H1 (cell line): ENCODE results near the gene SKIC3. TPM values are rescaled to one million over a fixed set of nuclear protein-coding genes. Genes with fewer than 3 reads are reported as not detected.

Source experiments
- polyA plus RNA-seq, 7 experiments: library from polyadenylated mRNA; depleted of rRNA in 3 of 7; stranded (reverse) in 5 of 7; unstranded in 2 of 7; fragments of >200 nt in 5 of 7; fragments of 200-250 nt in 2 of 7; gene quantifications; 1 replicate in 5 of 7; 2 replicates in 1 of 7; 4 replicates in 1 of 7; pipeline versions ENCODE4 v1.2.1 to v1.2.3, GENCODE V29; 2011 to 2013; ENCODE audit warnings: missing spikeins in 2 of 7, mixed read lengths in 2 of 7
- small RNA-seq: library from polyadenylated mRNA; stranded (forward); fragments of <200 nt; extraction: miRNeasy Mini kit (QIAGEN cat#:217004); gene quantifications from one replicate; pipeline ENCODE3, GENCODE V24; 2013; ENCODE audit not compliant: insufficient read depth
- total RNA-seq: library from RNA; stranded (reverse); fragmentation: NEBNext Ultra II Directional; extraction: Animal tissue kit (Norgen Biotek cat#: 25700); gene quantifications from 2 replicates; pipeline ENCODE4 v1.2.1, GENCODE V29; 2021

The SKIC3 gene
- total and polyA plus RNA-seq, 2 of the 8 experiments (the other 6 are each of a cell fraction or from before 2014, with no cell fraction given): 13.7 to 53.7 TPM

Small RNA genes lying within 50 kb of the gene (small RNA-seq; reads per million reads assigned to genes)
- gene RNU6-308P: not detected

Other genes with a start within 250 kb of the SKIC3 start
- not detected in 2 replicates for gene FAM81B, start 163.6 kb downstream of the SKIC3 start, total RNA-seq
- not detected in 2 replicates for gene FAM81B, start 163.6 kb downstream of the SKIC3 start, polyA plus RNA-seq (2011; rRNA removed)
- gene ARSK, start 124 bp upstream of the SKIC3 start, total RNA-seq: 12.8 and 14.1 TPM in 2 replicates
- 6.1 and 8.4 TPM in 2 replicates for gene ARSK, start 124 bp upstream of the SKIC3 start, polyA plus RNA-seq (2011; rRNA removed)
- gene GPR150, start 65.1 kb upstream of the SKIC3 start, total RNA-seq: not detected in 2 replicates
- gene GPR150, start 65.1 kb upstream of the SKIC3 start, polyA plus RNA-seq (2011; rRNA removed): 0.14 and 0.27 TPM in 2 replicates
- gene RFESD, start 91.8 kb upstream of the SKIC3 start, total RNA-seq: 2.0 and 4.3 TPM in 2 replicates
- gene RFESD, start 91.8 kb upstream of the SKIC3 start, polyA plus RNA-seq (2011; rRNA removed): 1.0 and 1.7 TPM in 2 replicates
- not detected in 2 replicates for gene SPATA9, start 128.0 kb upstream of the SKIC3 start, total RNA-seq
- not detected in 2 replicates for gene SPATA9, start 128.0 kb upstream of the SKIC3 start, polyA plus RNA-seq (2011; rRNA removed)
- gene RHOBTB3, start 176.4 kb upstream of the SKIC3 start, total RNA-seq: 8.2 and 11.5 TPM in 2 replicates
- 16.1 and 17.5 TPM in 2 replicates for gene RHOBTB3, start 176.4 kb upstream of the SKIC3 start, polyA plus RNA-seq (2011; rRNA removed)